Right atrium auricular region (tissue), 2 donors: Measurements from ENCODE around the gene SLC44A2. TPM values are rescaled to one million over a fixed set of nuclear protein-coding genes. Genes with fewer than 3 reads are reported as not detected.
A peak's percentile ranks its signal among the peaks of the same experiment; 100 is the strongest.

Source experiments
- DNase-seq: peaks from one replicate; pipeline ENCODE4 v3.0.0-alpha.2; 2019; ENCODE audit warnings: low spot score
- H3K27ac ChIP-seq, 2 donors: fragments of 200-600 bp; sonication (generic); 1 replicate in 1 of 2; 2 replicates in 1 of 2; pipeline ENCODE4 v1.5.1; 2016 to 2019
- H3K27me3 ChIP-seq, 2 donors: fragments of 200-600 bp; sonication (generic); one replicate each; pipeline versions ENCODE4 v1.5.1 to v1.6.0; 2017 to 2019
- H3K36me3 ChIP-seq: fragments of 200-600 bp; sonication (generic); one replicate; pipeline ENCODE4 v1.5.1; 2016
- H3K4me1 ChIP-seq, 2 donors: fragments of 200-600 bp; sonication (generic); one replicate each; pipeline versions ENCODE4 v1.5.1 to v1.6.0; 2017 to 2019
- H3K4me3 ChIP-seq, 2 donors: fragments of 200-600 bp; sonication (generic); 1 replicate in 1 of 2; 2 replicates in 1 of 2; pipeline ENCODE4 v1.5.1; 2017 to 2019; ENCODE audit warnings: mild to moderate bottlenecking in 1 of 2, moderate library complexity in 1 of 2
- H3K9me3 ChIP-seq, 2 donors: fragments of 200-600 bp; sonication (generic); one replicate each; pipeline ENCODE4 v1.5.1; 2019
- total RNA-seq, 2 donors: library from RNA; depleted of rRNA; stranded (reverse); fragments of >200 nt; gene quantifications; one replicate each; pipeline ENCODE4 v1.1.0, GENCODE V29; 2016
- TF ChIP-seq, protein P1 (sequence below), 2 donors: fragments of 200-600 bp; sonication (generic); IDR thresholded peaks; one replicate each; pipeline ENCODE4 v1.5.1; 2019; ENCODE audit warnings: antibody characterized with exemption in 2 of 2

The SLC44A2 gene
- total RNA-seq, 2 donors from 2014 or later, result 91.3 to 96.2 TPM

- no peaks in the 10 kb centered on the region for H3K9me3 ChIP-seq
- peaks cover 98% of the 10 kb centered on the region for H3K36me3 ChIP-seq
- H3K27me3 ChIP-seq, result no peaks in the 10 kb centered on the region
- peak overlapping the region; percentile 51 to 77 for H3K27ac ChIP-seq
- H3K4me1 ChIP-seq, result peaks cover 0 to 19% of the 10 kb centered on the region in 2 donors
- DNase-seq, result peak; percentile 69
- H3K4me3 ChIP-seq, result no peak overlapping the region
- TF ChIP-seq, protein P1, sequence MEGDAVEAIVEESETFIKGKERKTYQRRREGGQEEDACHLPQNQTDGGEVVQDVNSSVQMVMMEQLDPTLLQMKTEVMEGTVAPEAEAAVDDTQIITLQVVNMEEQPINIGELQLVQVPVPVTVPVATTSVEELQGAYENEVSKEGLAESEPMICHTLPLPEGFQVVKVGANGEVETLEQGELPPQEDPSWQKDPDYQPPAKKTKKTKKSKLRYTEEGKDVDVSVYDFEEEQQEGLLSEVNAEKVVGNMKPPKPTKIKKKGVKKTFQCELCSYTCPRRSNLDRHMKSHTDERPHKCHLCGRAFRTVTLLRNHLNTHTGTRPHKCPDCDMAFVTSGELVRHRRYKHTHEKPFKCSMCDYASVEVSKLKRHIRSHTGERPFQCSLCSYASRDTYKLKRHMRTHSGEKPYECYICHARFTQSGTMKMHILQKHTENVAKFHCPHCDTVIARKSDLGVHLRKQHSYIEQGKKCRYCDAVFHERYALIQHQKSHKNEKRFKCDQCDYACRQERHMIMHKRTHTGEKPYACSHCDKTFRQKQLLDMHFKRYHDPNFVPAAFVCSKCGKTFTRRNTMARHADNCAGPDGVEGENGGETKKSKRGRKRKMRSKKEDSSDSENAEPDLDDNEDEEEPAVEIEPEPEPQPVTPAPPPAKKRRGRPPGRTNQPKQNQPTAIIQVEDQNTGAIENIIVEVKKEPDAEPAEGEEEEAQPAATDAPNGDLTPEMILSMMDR (IDR thresholded peaks at IDR 0.05), result no peak
These were observed 61.5 kb downstream of the SLC44A2 start for GRCh38 chr19:10686661-10687517.

- H3K9me3 ChIP-seq, result no peaks in the 10 kb centered on the region
- no peak for DNase-seq
- H3K27ac ChIP-seq, result peak overlapping the region; percentile 51 to 77
- H3K36me3 ChIP-seq, result peaks cover 92% of the 10 kb centered on the region
- no peaks in the 10 kb centered on the region for H3K27me3 ChIP-seq
- H3K4me3 ChIP-seq, result no peak overlapping the region
- peaks cover 0 to 19% of the 10 kb centered on the region in 2 donors for H3K4me1 ChIP-seq
- TF ChIP-seq, protein P1 (IDR thresholded peaks at IDR 0.05), result no peak
These were observed 62.4 kb downstream of the SLC44A2 start for GRCh38 chr19:10687518-10688288.

DNA sequence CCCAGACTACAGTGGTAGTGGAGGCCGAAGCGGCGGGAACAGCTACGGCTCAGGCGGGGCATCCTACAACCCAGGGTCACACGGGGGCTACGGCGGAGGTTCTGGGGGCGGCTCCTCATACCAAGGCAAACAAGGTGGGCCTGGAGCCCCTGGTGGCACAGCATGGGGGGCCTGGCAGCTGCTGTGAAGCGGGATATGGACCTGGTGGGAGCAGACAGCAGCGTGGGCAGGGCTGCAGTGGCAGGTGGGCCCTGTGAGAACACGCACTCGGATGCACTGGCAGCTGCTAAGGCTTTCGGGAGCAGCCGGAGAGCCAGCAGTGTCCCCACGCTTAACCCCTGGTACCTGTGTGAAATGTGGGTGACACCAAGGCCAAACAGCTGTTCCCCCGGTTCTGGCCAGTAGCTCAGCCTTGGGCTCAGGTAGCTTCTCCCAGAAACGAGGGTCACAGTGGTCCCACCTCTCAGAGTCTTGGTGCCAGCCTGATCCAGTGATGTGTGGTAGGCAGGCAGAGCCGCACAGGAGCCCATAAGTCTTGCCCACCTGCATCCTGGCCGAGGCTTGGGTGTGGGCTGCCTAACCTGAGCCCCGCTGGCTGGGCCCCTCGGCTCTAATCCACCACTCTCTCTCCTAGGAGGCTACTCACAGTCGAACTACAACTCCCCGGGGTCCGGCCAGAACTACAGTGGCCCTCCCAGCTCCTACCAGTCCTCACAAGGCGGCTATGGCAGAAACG, 63.4 kb downstream of the SLC44A2 start:
- no peak for DNase-seq
- no peaks in the 10 kb centered on the region for H3K9me3 ChIP-seq
- no peak overlapping the region for H3K4me3 ChIP-seq
- TF ChIP-seq, protein P1 (IDR thresholded peaks at IDR 0.05), result no peak
- peaks cover 0 to 19% of the 10 kb centered on the region in 2 donors for H3K4me1 ChIP-seq
- H3K36me3 ChIP-seq, result peaks cover 82% of the 10 kb centered on the region
- H3K27me3 ChIP-seq, result no peaks in the 10 kb centered on the region
- H3K27ac ChIP-seq, result no peak overlapping the region

DNA sequence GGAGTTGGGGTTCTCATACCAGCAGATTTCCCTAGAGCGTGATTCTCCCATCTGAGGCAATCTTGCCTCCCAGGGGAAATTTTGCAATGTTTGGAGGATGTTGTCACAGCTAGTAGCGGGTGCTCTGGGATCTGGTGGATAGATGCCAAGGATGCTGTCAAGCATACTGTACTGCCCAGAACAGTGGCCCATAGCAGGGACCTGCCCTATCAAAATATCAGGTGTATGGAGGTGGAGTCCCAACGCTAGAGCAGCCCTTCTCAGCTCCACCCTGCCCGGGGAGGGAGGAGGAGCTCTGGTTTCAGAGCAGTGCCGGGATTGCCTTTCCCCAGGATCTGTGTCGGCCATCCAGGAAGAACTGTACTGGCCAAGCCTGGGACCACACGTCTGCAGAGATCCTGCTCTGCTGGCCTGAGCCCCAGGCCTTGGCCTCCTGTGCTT, 65.0 kb downstream of the SLC44A2 start:
- no peaks in the 10 kb centered on the region for H3K9me3 ChIP-seq
- H3K27ac ChIP-seq, result no peak overlapping the region
- DNase-seq, result no peak
- H3K27me3 ChIP-seq, result no peaks in the 10 kb centered on the region
- H3K36me3 ChIP-seq, result peaks cover 65% of the 10 kb centered on the region
- TF ChIP-seq, protein P1 (IDR thresholded peaks at IDR 0.05), result no peak
- peaks cover 0 to 24% of the 10 kb centered on the region in 2 donors for H3K4me1 ChIP-seq
- H3K4me3 ChIP-seq, result no peak overlapping the region

- Histone ChIP-seq H3K27ac (no peak overlapping the region), H3K36me3 (peaks cover 56% of the 10 kb centered on the region), H3K4me3 (no peak overlapping the region), H3K9me3 (no peaks in the 10 kb centered on the region), H3K27me3 (no peaks in the 10 kb centered on the region), H3K4me1 (peaks cover 0 to 29% of the 10 kb centered on the region in 2 donors)
- no peak for DNase-seq
- TF ChIP-seq, protein P1 (IDR thresholded peaks at IDR 0.05), result no peak
These were observed 66.0 kb downstream of the SLC44A2 start for GRCh38 chr19:10691178-10691881.
